SK-N-SH (cell line): ENCODE data around the gene PSMA1. TPM values are rescaled to one million over a fixed set of nuclear protein-coding genes. Genes with fewer than 3 reads are reported as not detected.
A peak's percentile ranks its signal among the peaks of the same experiment; 100 is the strongest.

ENCODE experiments used
- CTCF ChIA-PET: fragments of 300-600, 350-600 bp; formaldehyde crosslinking; extraction: SDS; loops from one replicate; lab custom pipeline; 2021; lab: Yijun Ruan, JAX
- POLR2A ChIA-PET: fragments of 350-600 bp; sonication (Branson Sonifier 250); formaldehyde crosslinking; extraction: SDS; loops from one replicate; lab custom pipeline; 2020; ENCODE audit warnings: antibody characterized with exemption, inconsistent platforms; lab: Yijun Ruan, JAX
- DNase-seq: peaks from one replicate; pipeline ENCODE4 v3.0.0; 2012
- H2AFZ ChIP-seq: fragments of 200-600 bp; sonication (generic); 2 replicates; pipeline ENCODE4 v1.8.1; 2016; ENCODE audit warnings: antibody characterized with exemption, mild to moderate bottlenecking, low read depth
- H3F3A ChIP-seq: fragments of 200-600 bp; sonication (generic); replicated peaks from 2 replicates; pipeline ENCODE3; 2016; ENCODE audit warnings: antibody characterized with exemption, mild to moderate bottlenecking; ENCODE audit not compliant: insufficient read depth
- H3K27ac ChIP-seq, 2 experiments: fragments of 200-500 bp in 1 of 2; fragments of 200-600 bp in 1 of 2; sonication (Bioruptor generic) in 1 of 2; sonication (generic), shearing (Covaris generic) in 1 of 2; 2 replicates each; pipeline versions ENCODE4 v1.5.1 to v1.6.1; 2014 to 2016; ENCODE audit warnings: low read depth in 2 of 2, inconsistent platforms in 1 of 2, low read length in 1 of 2, mild to moderate bottlenecking in 1 of 2, mixed read lengths in 1 of 2
- H3K27me3 ChIP-seq: fragments of 200-600 bp; sonication (generic), shearing (Covaris generic); 2 replicates; pipeline ENCODE4 v1.6.1; 2016; ENCODE audit warnings: mixed run types; ENCODE audit not compliant: insufficient read depth
- H3K36me3 ChIP-seq, 2 experiments: fragments of 200-500 bp in 1 of 2; fragments of 200-600 bp in 1 of 2; sonication (Bioruptor generic) in 1 of 2; sonication (generic) in 1 of 2; replicated peaks in 1 of 2; 2 replicates each; pipeline versions ENCODE3 to v1.5.1; 2014 to 2016; ENCODE audit warnings: low read length in 1 of 2, mild to moderate bottlenecking in 1 of 2; ENCODE audit not compliant: insufficient read depth in 2 of 2, control insufficient read depth in 1 of 2
- H3K4me1 ChIP-seq, 2 experiments: fragments of 200-500 bp in 1 of 2; fragments of 200-600 bp in 1 of 2; sonication (Bioruptor generic) in 1 of 2; sonication (generic), shearing (Covaris generic) in 1 of 2; 2 replicates each; pipeline versions ENCODE4 v1.5.1 to v1.6.1; 2014 to 2016; ENCODE audit warnings: low read depth in 1 of 2, low read length in 1 of 2, mixed run types in 1 of 2; ENCODE audit not compliant: insufficient read depth in 2 of 2, control insufficient read depth in 1 of 2
- H3K4me2 ChIP-seq: fragments of 200-600 bp; sonication (generic), shearing (Covaris generic); 2 replicates; pipeline ENCODE4 v1.6.1; 2017; ENCODE audit warnings: mixed run types
- H3K4me3 ChIP-seq, 2 experiments: fragments of 200-500 bp in 1 of 2; fragments of 200-600 bp in 1 of 2; sonication (Bioruptor generic) in 1 of 2; sonication (generic), shearing (Covaris generic) in 1 of 2; 2 replicates each; pipeline versions ENCODE4 v1.5.1 to v1.8.1; 2014 to 2016; ENCODE audit warnings: low read depth in 2 of 2, inconsistent platforms in 1 of 2, low read length in 1 of 2, mild to moderate bottlenecking in 1 of 2, mixed read lengths in 1 of 2, moderate library complexity in 1 of 2
- H3K79me2 ChIP-seq: fragments of 200-600 bp; sonication (generic); 2 replicates; pipeline ENCODE4 v1.8.1; 2017; ENCODE audit warnings: mild to moderate bottlenecking; ENCODE audit not compliant: insufficient read depth
- H3K9ac ChIP-seq: fragments of 200-600 bp; sonication (generic); 2 replicates; pipeline ENCODE4 v1.6.1; 2017; ENCODE audit warnings: mixed run types
- H3K9me2 ChIP-seq: fragments of 200-600 bp; sonication (generic); 2 replicates; pipeline ENCODE4 v1.6.1; 2017; ENCODE audit warnings: mixed run types
- H3K9me3 ChIP-seq: fragments of 200-600 bp; sonication (generic); 2 replicates; pipeline ENCODE4 v1.6.1; 2017; ENCODE audit warnings: mixed run types, mild to moderate bottlenecking, moderate library complexity
- H4K20me1 ChIP-seq: fragments of 200-600 bp; sonication (generic); 2 replicates; pipeline ENCODE4 v1.6.1; 2017; ENCODE audit warnings: mild to moderate bottlenecking, mixed run types; ENCODE audit not compliant: insufficient read depth
- CHD2 ChIP-seq: fragments of 150-350 bp; IDR thresholded peaks from 2 replicates; pipeline ENCODE4 v1.6.1; 2018; ENCODE audit warnings: low read length; ENCODE audit not compliant: partially characterized antibody
- CTCF ChIP-seq: fragments of 200-600 bp; sonication (generic); IDR thresholded peaks from 2 replicates; pipeline ENCODE4 v1.6.1; 2017; ENCODE audit warnings: antibody characterized with exemption, mild to moderate bottlenecking, moderate library complexity
- ELF1 ChIP-seq: IDR thresholded peaks from 2 replicates; pipeline ENCODE4 v1.4.0; 2012
- EP300 ChIP-seq, 2 experiments: IDR thresholded peaks; 2 replicates each; pipeline versions ENCODE4 v1.4.0 to v1.6.1; 2012; ENCODE audit warnings: borderline replicate concordance in 1 of 2, low read depth in 1 of 2, low read length in 1 of 2
- EZH2phosphoT487 ChIP-seq: fragments of 200-600 bp; sonication (generic); IDR thresholded peaks from 2 replicates; pipeline ENCODE4 v1.6.1; 2017; ENCODE audit warnings: low read depth, mixed run types, mild to moderate bottlenecking, antibody characterized with exemption, moderate library complexity, borderline replicate concordance
- FOSL2 ChIP-seq: IDR thresholded peaks from 2 replicates; pipeline ENCODE4 v1.4.0; 2012; ENCODE audit warnings: low read depth, mild to moderate bottlenecking, moderate library complexity, borderline replicate concordance
- GABPA ChIP-seq: IDR thresholded peaks from 2 replicates; pipeline ENCODE4 v1.4.0; 2012; ENCODE audit warnings: low read depth, mild to moderate bottlenecking
- IRF3 ChIP-seq: fragments of 150-350 bp; IDR thresholded peaks from 2 replicates; pipeline ENCODE4 v1.6.1; 2016; ENCODE audit warnings: mild to moderate bottlenecking, low read depth, low read length
- MAX ChIP-seq: IDR thresholded peaks from 2 replicates; pipeline ENCODE4 v1.4.0; 2012; ENCODE audit warnings: low read depth
- MXI1 ChIP-seq: IDR thresholded peaks from 2 replicates; pipeline ENCODE4 v1.6.1; 2012; ENCODE audit warnings: mild to moderate bottlenecking, low read depth, low read length, improper control_type of control experiment
- PBX3 ChIP-seq: IDR thresholded peaks from 2 replicates; pipeline ENCODE4; 2012
- POLR2AphosphoS5 ChIP-seq: IDR thresholded peaks from 2 replicates; pipeline ENCODE4 v1.6.1; 2012; ENCODE audit warnings: low read depth, low read length
- RCOR1 ChIP-seq: fragments of 150-350 bp; IDR thresholded peaks from 2 replicates; pipeline ENCODE4 v1.6.1; 2017; ENCODE audit warnings: antibody characterized with exemption, low read length
- REST ChIP-seq: IDR thresholded peaks from 2 replicates; pipeline ENCODE4 v1.6.1; 2012; ENCODE audit warnings: mild to moderate bottlenecking, low read depth, low read length, moderate library complexity
- RFX5 ChIP-seq: IDR thresholded peaks from 2 replicates; pipeline ENCODE4 v1.6.1; 2012; ENCODE audit warnings: mild to moderate bottlenecking, improper control_type of control experiment, low read length
- SIN3A ChIP-seq: IDR thresholded peaks from 2 replicates; pipeline ENCODE4 v1.6.1; 2012; ENCODE audit warnings: low read depth, mild to moderate bottlenecking, low read length, moderate library complexity, borderline replicate concordance
- TAF1 ChIP-seq: IDR thresholded peaks from 2 replicates; pipeline ENCODE4 v1.6.1; 2012; ENCODE audit warnings: low read depth, mild to moderate bottlenecking, low read length, moderate library complexity, borderline replicate concordance
- TCF12 ChIP-seq: IDR thresholded peaks from 2 replicates; pipeline ENCODE4 v1.4.0; 2012
- YY1 ChIP-seq: IDR thresholded peaks from 2 replicates; pipeline ENCODE4 v1.4.0; 2012; ENCODE audit warnings: low read depth, mild to moderate bottlenecking
- ZBTB33 ChIP-seq: IDR thresholded peaks from 2 replicates; pipeline ENCODE4 v1.4.0; 2012; ENCODE audit warnings: low read depth, borderline replicate concordance
- WGBS: methylation state at CpG from one replicate; pipeline ENCODE4 v1.1.6; 2017; ENCODE audit warnings: low lambda C conversion rate; 5-methylcytosine and 5-hydroxymethylcytosine counted together
- polyA plus RNA-seq, 3 experiments: library from polyadenylated mRNA; depleted of rRNA; stranded (reverse); fragments of >200 nt; gene quantifications; 2 replicates each; pipeline ENCODE4 v1.2.3, GENCODE V29; 2012

Gene PSMA1
- 166 and 226 TPM in 2 replicates for polyA plus RNA-seq (2012; rRNA removed)
- polyA plus RNA-seq (2012; cell fraction: cytosol; rRNA removed) = 185 and 231 TPM in 2 replicates
- 287 and 471 TPM in 2 replicates for polyA plus RNA-seq (2012; cell fraction: nucleus; rRNA removed)

GRCh38 chr11:14519917-14520746, at the start of gene PSMA1:
TSS of gene PSMA1 (minus strand) at chr11:14520386. CDS start at chr11:14520299, 87 bp downstream.
- peak; percentile 85 for DNase-seq
- Histone ChIP-seq H3K36me3 (peaks cover 12 to 33% of the 10 kb centered on the region in 2 experiments), H2AFZ (peak within 1 kb of the TSS; percentile 98), H3K27me3 (no peaks in the 10 kb centered on the region), H3F3A (no peaks in the 10 kb centered on the region), H3K9ac (peak within 1 kb of the TSS; percentile 96), H3K9me3 (no peaks in the 10 kb centered on the region), H3K79me2 (peaks cover 43% of the 10 kb centered on the region), H3K27ac (peak within 1 kb of the TSS; percentile 89 to 92), H3K4me1 (peaks cover 0 to 4% of the 10 kb centered on the region in 2 experiments; a peak in 2 of 4 replicates), H3K4me3 (peak within 1 kb of the TSS; percentile 81 to 85), H3K9me2 (no peaks in the 10 kb centered on the region), H4K20me1 (no peaks in the 10 kb centered on the region), H3K4me2 (peak within 1 kb of the TSS; percentile 77)
- under 1% methylated on average over 49 of the region's 56 CpGs for WGBS
- CTCF ChIA-PET = interaction anchor here (0.6 to 1.5 kb wide), 3 partner anchors 65 to 388 kb away, joined by 3 to 4 read pairs (median 3); no protein-coding TSS in a partner anchor
- POLR2A ChIA-PET = interaction anchor here (1.2 to 1.7 kb wide), 3 partner anchors 20 to 372 kb away, joined by 7 to 12 read pairs (median 8); partner anchors contain the start of genes COPB1, CYP2R1 and PDE3B
- TF ChIP-seq PBX3 (peak; percentile 47), YY1 (peak; percentile 84), RCOR1 (peak; percentile 72), POLR2AphosphoS5 (peak; percentile 90), EZH2phosphoT487 (no peak), MXI1 (peak; percentile 44; the same call in 1 of the 2 replicates), SIN3A (peak; percentile 93), EP300 (IDR thresholded peaks at IDR 0.05; ENCODE audit: borderline replicate concordance in 1 of 2, low read depth in 1 of 2, low read length in 1 of 2) (peak in 1 of 2 experiments; percentile 55; a peak in 1 of 4 replicates), CTCF (0 out of 2 replicates have a peak, but pooled peaks have one; percentile 9), GABPA (peak; percentile 46), TCF12 (peak; percentile 54; the same call in 1 of the 2 replicates), ZBTB33 (peak; percentile 62; the same call in 1 of the 2 replicates), ELF1 (peak; percentile 72), TAF1 (peak; percentile 86), CHD2 (peak; percentile 87), IRF3 (0 out of 2 replicates have a peak, but pooled peaks have one; percentile 2), FOSL2 (peak; percentile 29; the same call in 1 of the 2 replicates), MAX (peak; percentile 86), RFX5 (no peak), REST (peak; percentile 68)
